H1 (cell line): ENCODE data around the gene TAF6. TPM values are rescaled to one million over a fixed set of nuclear protein-coding genes. Genes with fewer than 3 reads are reported as not detected.
A peak's percentile ranks its signal among the peaks of the same experiment; 100 is the strongest.

Experiments
- CEBPB ChIP-seq: IDR thresholded peaks from 2 replicates; pipeline ENCODE4 v1.6.1; 2012; ENCODE audit warnings: low read depth, low read length
- CHD7 ChIP-seq: fragments of 300-600 bp; sonication (generic); IDR thresholded peaks from 2 replicates; pipeline ENCODE4 v1.7.1; 2012; ENCODE audit warnings: low read length, moderate library complexity, mild to moderate bottlenecking, inconsistent platforms; ENCODE audit not compliant: insufficient replicate concordance
- MAFK ChIP-seq: IDR thresholded peaks from 2 replicates; pipeline ENCODE4 v1.6.1; 2012; ENCODE audit warnings: low read depth, mild to moderate bottlenecking, improper control_type of control experiment, low read length
- POLR2A ChIP-seq, 2 experiments: IDR thresholded peaks; 1 replicate in 1 of 2; 2 replicates in 1 of 2; pipeline ENCODE4 v1.6.1; 2011; ENCODE audit warnings: low read depth in 2 of 2, low read length in 2 of 2, mild to moderate bottlenecking in 2 of 2; ENCODE audit errors: control extremely low read depth in 1 of 2
- polyA plus RNA-seq, 7 experiments: library from polyadenylated mRNA; depleted of rRNA in 3 of 7; stranded (reverse) in 5 of 7; unstranded in 2 of 7; fragments of >200 nt in 5 of 7; fragments of 200-250 nt in 2 of 7; gene quantifications; 1 replicate in 5 of 7; 2 replicates in 1 of 7; 4 replicates in 1 of 7; pipeline versions ENCODE4 v1.2.1 to v1.2.3, GENCODE V29; 2011 to 2013; ENCODE audit warnings: missing spikeins in 2 of 7, mixed read lengths in 2 of 7
- total RNA-seq: library from RNA; stranded (reverse); fragmentation: NEBNext Ultra II Directional; extraction: Animal tissue kit (Norgen Biotek cat#: 25700); gene quantifications from 2 replicates; pipeline ENCODE4 v1.2.1, GENCODE V29; 2021

The TAF6 gene
- total and polyA plus RNA-seq, 2 of the 8 experiments (the other 6 are each of a cell fraction or from before 2014, with no cell fraction given): 66.7 to 101 TPM

GRCh38 chr7:100071018-100071723, 48.0 kb downstream of the TAF6 start (continued):
- TF ChIP-seq CHD7 (no peak), POLR2A (IDR thresholded peaks at IDR 0.05; ENCODE audit: control extremely low read depth in 1 of 2, low read depth in 2 of 2, low read length in 2 of 2) (peak; percentile 22 to 50), MAFK (no peak), CEBPB (no peak)
